Measurements from ENCODE around the gene TPPP.
"Not testable (repeated sequence)": the region's sequence is repeated elsewhere in the genome, so short reads cannot be mapped to it uniquely, and the experiment has no call there.

- TF ChIP-seq CTCF (optimal IDR thresholded peaks at IDR 0.05 in 1 of 3, IDR thresholded peaks at IDR 0.05 in 1 of 3, conservative IDR thresholded peaks at IDR 0.05 in 1 of 3; ENCODE audit: extremely low read depth in 1 of 3, insufficient read depth in 2 of 3, low read length in 3 of 3); EZH2 (IDR thresholded peaks at IDR 0.05; ENCODE audit: low read length): not testable (repeated sequence)
These were observed 14.6 kb downstream of the TPPP start for GRCh38 chr5:678521-678920.

Measured in keratinocyte (primary cell).